ENCODE results near the gene BDH1. TPM values are rescaled to one million over a fixed set of nuclear protein-coding genes. Genes with fewer than 3 reads are reported as not detected.
"Not testable (repeated sequence)": the region's sequence is repeated elsewhere in the genome, so short reads cannot be mapped to it uniquely, and the experiment has no call there.

BDH1 gene
- total RNA-seq, 1 donor from 2014 or later, result 12.4 TPM

- Histone ChIP-seq H3K4me1 (no peaks in the 10 kb centered on the region), H3K27me3 (ENCODE audit: low read depth) (no peaks in the 10 kb centered on the region), H3K4me3 (no peak overlapping the region), H3K27ac (no peak overlapping the region), H3K36me3 (no peaks in the 10 kb centered on the region), H3K9me3 (no peaks in the 10 kb centered on the region)
- DNase-seq (no peak), ATAC-seq (peak in 1 of 2 donors; percentile 50)
- intact Hi-C loops (cut with DNase I), result no loop called here
- no peak for TF ChIP-seq CTCF (IDR thresholded peaks at IDR 0.05)
Observed at GRCh38 chr3:197592361-197593045, 36.7 kb upstream of the BDH1 start.

- no peaks in the 10 kb centered on the region for H3K9me3 ChIP-seq
- H3K36me3 ChIP-seq, result no peaks in the 10 kb centered on the region
- no peak overlapping the region for H3K27ac ChIP-seq
- no peaks in the 10 kb centered on the region for H3K27me3 ChIP-seq (ENCODE audit: low read depth)
- no peak overlapping the region for H3K4me3 ChIP-seq
- intact Hi-C loops (cut with DNase I), result no loop called here
- no peak for ATAC-seq
- no peaks in the 10 kb centered on the region for H3K4me1 ChIP-seq
- DNase-seq, result no peak
- no peak for TF ChIP-seq CTCF (IDR thresholded peaks at IDR 0.05)
Observed at GRCh38 chr3:197591816-197592215, 36.0 kb upstream of the BDH1 start.

GRCh38 chr3:197590313-197590962 lies 34.7 kb upstream of the BDH1 start:
- Histone ChIP-seq H3K4me1 (no peaks in the 10 kb centered on the region), H3K4me3 (no peak overlapping the region), H3K27ac (no peak overlapping the region), H3K27me3 (ENCODE audit: low read depth) (no peaks in the 10 kb centered on the region), H3K9me3 (no peaks in the 10 kb centered on the region), H3K36me3 (no peaks in the 10 kb centered on the region)
- intact Hi-C loops (cut with DNase I), result no loop called here
- TF ChIP-seq CTCF (IDR thresholded peaks at IDR 0.05), result no peak
- DNase-seq (no peak), ATAC-seq (no peak)

GRCh38 chr3:197589545-197589944 lies 33.8 kb upstream of the BDH1 start:
- no peaks in the 10 kb centered on the region for H3K27me3 ChIP-seq (ENCODE audit: low read depth)
- intact Hi-C loops (cut with DNase I), result no loop called here
- no peak for ATAC-seq

GRCh38 chr3:197586768-197587167 lies 31.0 kb upstream of the BDH1 start:
- DNase-seq; intact Hi-C loops (cut with DNase I); H3K4me3 ChIP-seq; H3K4me1 ChIP-seq; H3K9me3 ChIP-seq; H3K36me3 ChIP-seq; ATAC-seq; H3K27ac ChIP-seq; H3K27me3 ChIP-seq (ENCODE audit: low read depth): not testable (repeated sequence)

More at GRCh38 chr3:197589545-197589944, 33.8 kb upstream of the BDH1 start:
- H3K27ac ChIP-seq, result no peak overlapping the region
- no peak overlapping the region for H3K4me3 ChIP-seq
- H3K36me3 ChIP-seq, result no peaks in the 10 kb centered on the region
- TF ChIP-seq CTCF (IDR thresholded peaks at IDR 0.05), result no peak
- no peaks in the 10 kb centered on the region for H3K4me1 ChIP-seq
- no peak for DNase-seq
- no peaks in the 10 kb centered on the region for H3K9me3 ChIP-seq

GRCh38 chr3:197586181-197586580 lies 30.4 kb upstream of the BDH1 start:
- Histone ChIP-seq H3K9me3 (no peaks in the 10 kb centered on the region), H3K36me3 (no peaks in the 10 kb centered on the region), H3K27me3 (ENCODE audit: low read depth) (no peaks in the 10 kb centered on the region), H3K4me3 (no peak overlapping the region), H3K4me1 (no peaks in the 10 kb centered on the region), H3K27ac (no peak overlapping the region)
- ATAC-seq, result no peak
- intact Hi-C loops (cut with DNase I), result no loop called here
- DNase-seq, result no peak
- no peak for TF ChIP-seq CTCF (IDR thresholded peaks at IDR 0.05)
